H9 (cell line): ENCODE measurements around the gene CSF2. TPM values are rescaled to one million over a fixed set of nuclear protein-coding genes. Genes with fewer than 3 reads are reported as not detected.

ENCODE experiments used
- DNase-seq: peaks from one replicate; pipeline ENCODE4 v3.0.0-alpha.2; 2017
- H2AFZ ChIP-seq: one replicate; pipeline ENCODE4 v1.6.1; 2013; ENCODE audit warnings: mild to moderate bottlenecking, low read length, control low read depth, moderate library complexity
- H2AK5ac ChIP-seq: 2 replicates; pipeline ENCODE4 v1.6.1; 2013; ENCODE audit warnings: low read length, control low read depth, mixed read lengths; ENCODE audit not compliant: insufficient read length
- H2BK120ac ChIP-seq: one replicate; pipeline ENCODE4 v1.6.1; 2013; ENCODE audit warnings: low read depth, mild to moderate bottlenecking, low read length, control low read depth, inconsistent platforms; ENCODE audit not compliant: poor library complexity, severe bottlenecking
- H2BK12ac ChIP-seq: 2 replicates; pipeline ENCODE4 v1.6.1; 2013; ENCODE audit warnings: low read length, control low read depth, mixed read lengths, low read depth; ENCODE audit not compliant: insufficient read length
- H2BK15ac ChIP-seq: 2 replicates; pipeline ENCODE4 v1.6.1; 2013; ENCODE audit warnings: low read depth, low read length, control low read depth
- H2BK20ac ChIP-seq: one replicate; pipeline ENCODE4 v1.6.1; 2013; ENCODE audit warnings: low read depth, mild to moderate bottlenecking, low read length, control low read depth, inconsistent platforms; ENCODE audit not compliant: poor library complexity, severe bottlenecking
- H2BK5ac ChIP-seq: 2 replicates; pipeline ENCODE4 v1.6.1; 2013; ENCODE audit warnings: low read length, control low read depth, mixed read lengths; ENCODE audit not compliant: insufficient read length
- H3K14ac ChIP-seq: 2 replicates; pipeline ENCODE4 v1.6.1; 2013; ENCODE audit warnings: low read length, control low read depth; ENCODE audit not compliant: insufficient read depth
- H3K18ac ChIP-seq: 2 replicates; pipeline ENCODE4 v1.6.1; 2013; ENCODE audit warnings: low read depth, mild to moderate bottlenecking, mixed read lengths, low read length, control low read depth; ENCODE audit not compliant: insufficient read length
- H3K23ac ChIP-seq: 2 replicates; pipeline ENCODE4 v1.6.1; 2013; ENCODE audit warnings: low read length, control low read depth, mixed read lengths, low read depth; ENCODE audit not compliant: insufficient read length
- H3K23me2 ChIP-seq: 2 replicates; pipeline ENCODE4 v1.6.1; 2013; ENCODE audit warnings: low read depth, mild to moderate bottlenecking, mixed read lengths, low read length, control low read depth; ENCODE audit not compliant: insufficient read length, poor library complexity, severe bottlenecking
- H3K27ac ChIP-seq: 2 replicates; pipeline ENCODE4 v1.5.1; 2013; ENCODE audit warnings: low read length, control low read depth, mixed read lengths, low read depth; ENCODE audit not compliant: insufficient read length
- H3K27me3 ChIP-seq: 2 replicates; pipeline ENCODE4 v1.6.1; 2013; ENCODE audit warnings: low read length, control low read depth, inconsistent platforms; ENCODE audit not compliant: insufficient read depth
- H3K4ac ChIP-seq: 2 replicates; pipeline ENCODE4 v1.6.1; 2013; ENCODE audit warnings: low read depth, mild to moderate bottlenecking, control low read depth, inconsistent platforms, low read length, moderate library complexity
- H3K4me1 ChIP-seq: 2 replicates; pipeline ENCODE4 v1.6.1; 2013; ENCODE audit warnings: low read length, control low read depth, inconsistent platforms; ENCODE audit not compliant: insufficient read depth
- H3K4me2 ChIP-seq: 2 replicates; pipeline ENCODE4 v1.6.1; 2013; ENCODE audit warnings: low read length, control low read depth, mixed read lengths; ENCODE audit not compliant: insufficient read length, insufficient read depth
- H3K56ac ChIP-seq: 2 replicates; pipeline ENCODE4 v1.6.1; 2013; ENCODE audit warnings: low read depth, mild to moderate bottlenecking, mixed read lengths, low read length, control low read depth; ENCODE audit not compliant: insufficient read length
- H3K79me1 ChIP-seq: 2 replicates; pipeline ENCODE4 v1.6.1; 2013; ENCODE audit warnings: low read depth, mild to moderate bottlenecking, moderate library complexity, low read length, control low read depth, inconsistent platforms; ENCODE audit not compliant: insufficient read depth, poor library complexity, severe bottlenecking
- H3K79me2 ChIP-seq: 2 replicates; pipeline ENCODE4 v1.6.1; 2013; ENCODE audit warnings: low read length, control low read depth, inconsistent platforms; ENCODE audit not compliant: insufficient read depth
- H3K9ac ChIP-seq: 2 replicates; pipeline ENCODE4 v1.6.1; 2013; ENCODE audit warnings: low read length, control low read depth, mixed read lengths; ENCODE audit not compliant: insufficient read length; ENCODE audit errors: extremely low read depth
- H3K9me3 ChIP-seq: one replicate; pipeline ENCODE4 v1.6.1; 2013; ENCODE audit warnings: low read depth, low read length, inconsistent platforms; ENCODE audit not compliant: control insufficient read depth
- H3T11ph ChIP-seq: one replicate; pipeline ENCODE4 v1.6.1; 2013; ENCODE audit warnings: mild to moderate bottlenecking, low read length, control low read depth, inconsistent platforms
- H4K20me1 ChIP-seq: one replicate; pipeline ENCODE4 v1.6.1; 2013; ENCODE audit not compliant: control insufficient read depth, insufficient read length, insufficient read depth
- H4K5ac ChIP-seq: 2 replicates; pipeline ENCODE4 v1.6.1; 2013; ENCODE audit warnings: low read depth, mild to moderate bottlenecking, mixed read lengths, low read length, control low read depth; ENCODE audit not compliant: insufficient read length
- H4K8ac ChIP-seq: replicated peaks from 2 replicates; pipeline ENCODE4 v1.6.1; 2013; ENCODE audit warnings: low read length, control low read depth, mixed read lengths, low read depth; ENCODE audit not compliant: insufficient read length
- H4K91ac ChIP-seq: 2 replicates; pipeline ENCODE4 v1.6.1; 2013; ENCODE audit warnings: low read depth, mild to moderate bottlenecking, moderate library complexity, mixed read lengths, low read length, control low read depth; ENCODE audit not compliant: insufficient read length
- H3K27ac Mint-ChIP-seq, 3 experiments: 2 replicates in 2 of 3; 3 replicates in 1 of 3; pipeline ENCODE4 v1.8.0; 2020 to 2021; ENCODE audit warnings: mixed read lengths in 3 of 3, mild to moderate bottlenecking in 1 of 3, moderate library complexity in 1 of 3
- H3K27me3 Mint-ChIP-seq: 2 replicates; pipeline ENCODE4 v1.8.0; 2021; ENCODE audit warnings: low read depth, mild to moderate bottlenecking, moderate library complexity, mixed read lengths
- H3K36me3 Mint-ChIP-seq, 3 experiments: 2 replicates in 2 of 3; 3 replicates in 1 of 3; pipeline ENCODE4 v1.8.0; 2020 to 2021; ENCODE audit warnings: low read depth in 3 of 3, mixed read lengths in 3 of 3; ENCODE audit not compliant: insufficient read depth in 1 of 3
- H3K4me1 Mint-ChIP-seq, 2 experiments: 2 replicates each; pipeline ENCODE4 v1.8.0; 2020; ENCODE audit warnings: mixed read lengths in 2 of 2
- H3K4me3 Mint-ChIP-seq, 2 experiments: 2 replicates in 1 of 2; 3 replicates in 1 of 2; pipeline ENCODE4 v1.8.0; 2020 to 2021; ENCODE audit warnings: mild to moderate bottlenecking in 2 of 2, mixed read lengths in 2 of 2, moderate library complexity in 1 of 2
- H3K9me3 Mint-ChIP-seq, 2 experiments: 2 replicates in 1 of 2; 3 replicates in 1 of 2; pipeline ENCODE4 v1.8.0; 2020; ENCODE audit warnings: mild to moderate bottlenecking in 2 of 2, mixed read lengths in 2 of 2, moderate library complexity in 1 of 2
- CTCF ChIP-seq: fragments of 200-600 bp; sonication (generic); conservative IDR thresholded peaks from 3 replicates; pipeline ENCODE4 v1.8.0; 2021; ENCODE audit warnings: antibody characterized with exemption, mild to moderate bottlenecking
- WGBS: extraction: QIAGEN DNeasy Blood & Tissue Kit; methylation state at CpG from one replicate; pipeline ENCODE4 v1.1.7; 2013; ENCODE audit warnings: missing lambda C conversion rate, low lambda C conversion rate, mixed read lengths; ENCODE audit not compliant: insufficient read length; ENCODE audit errors: extremely low coverage; 5-methylcytosine and 5-hydroxymethylcytosine counted together
- total RNA-seq: library from RNA; stranded (reverse); gene quantifications from 2 replicates; pipeline ENCODE4 v1.2.1, GENCODE V29; 2021

CSF2 gene
- total RNA-seq, 1 experiment from 2014 or later, result not detected

- Histone ChIP-seq H2AK5ac (no peak overlapping the region), H2BK120ac (no peak overlapping the region), H3T11ph (no peak overlapping the region), H3K14ac (peak overlapping the region; percentile 39; the same call in 1 of the 2 replicates), H2BK15ac (no peak overlapping the region), H2BK20ac (no peak overlapping the region), H3K23ac (no peak overlapping the region), H4K20me1 (no peaks in the 10 kb centered on the region), H3K79me2 (no peaks in the 10 kb centered on the region), H3K9ac (no peak overlapping the region), H3K27me3 (no peaks in the 10 kb centered on the region), H3K4me2 (no peak overlapping the region), H3K4ac (no peak overlapping the region), H2BK5ac (no peak overlapping the region), H4K8ac (no peak overlapping the region), H3K56ac (no peak overlapping the region), H3K27ac (no peak overlapping the region), H4K91ac (no peak overlapping the region), H3K18ac (no peak overlapping the region), H3K9me3 (no peaks in the 10 kb centered on the region), H3K4me1 (no peaks in the 10 kb centered on the region), H2AFZ (no peak overlapping the region), H3K23me2 (no peaks in the 10 kb centered on the region), H2BK12ac (no peak overlapping the region), H4K5ac (no peak overlapping the region), H3K79me1 (no peaks in the 10 kb centered on the region)
- TF ChIP-seq CTCF, result no peak
- Mint-ChIP-seq H3K36me3 (no peaks in the 10 kb centered on the region), H3K27ac (no peak overlapping the region), H3K4me1 (peaks cover 4 to 5% of the 10 kb centered on the region in 2 experiments; a peak in 3 of 4 replicates), H3K4me3 (no peak overlapping the region), H3K9me3 (no peaks in the 10 kb centered on the region), H3K27me3 (no peaks in the 10 kb centered on the region; the same call in none of the 2 replicates)
- WGBS, result no CpG with 5 or more reads among the region's 7 CpGs
- DNase-seq, result no peak
These were observed 642 bp downstream of the CSF2 start for GRCh38 chr5:132074091-132074771.
